GM21381 (cell line): ENCODE data around the gene GSKIP.
"Not testable (repeated sequence)": the region's sequence is repeated elsewhere in the genome, so short reads cannot be mapped to it uniquely, and the experiment has no call there.

ENCODE experiments used
- ATAC-seq: cut with Tn5 transposase; IDR thresholded peaks from one replicate; pipeline ENCODE4 v1.9.1; 2021; ENCODE audit warnings: mild to moderate bottlenecking, moderate library complexity; ENCODE audit not compliant: unreplicated experiment

GSKIP gene, protein sequence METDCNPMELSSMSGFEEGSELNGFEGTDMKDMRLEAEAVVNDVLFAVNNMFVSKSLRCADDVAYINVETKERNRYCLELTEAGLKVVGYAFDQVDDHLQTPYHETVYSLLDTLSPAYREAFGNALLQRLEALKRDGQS

DNA sequence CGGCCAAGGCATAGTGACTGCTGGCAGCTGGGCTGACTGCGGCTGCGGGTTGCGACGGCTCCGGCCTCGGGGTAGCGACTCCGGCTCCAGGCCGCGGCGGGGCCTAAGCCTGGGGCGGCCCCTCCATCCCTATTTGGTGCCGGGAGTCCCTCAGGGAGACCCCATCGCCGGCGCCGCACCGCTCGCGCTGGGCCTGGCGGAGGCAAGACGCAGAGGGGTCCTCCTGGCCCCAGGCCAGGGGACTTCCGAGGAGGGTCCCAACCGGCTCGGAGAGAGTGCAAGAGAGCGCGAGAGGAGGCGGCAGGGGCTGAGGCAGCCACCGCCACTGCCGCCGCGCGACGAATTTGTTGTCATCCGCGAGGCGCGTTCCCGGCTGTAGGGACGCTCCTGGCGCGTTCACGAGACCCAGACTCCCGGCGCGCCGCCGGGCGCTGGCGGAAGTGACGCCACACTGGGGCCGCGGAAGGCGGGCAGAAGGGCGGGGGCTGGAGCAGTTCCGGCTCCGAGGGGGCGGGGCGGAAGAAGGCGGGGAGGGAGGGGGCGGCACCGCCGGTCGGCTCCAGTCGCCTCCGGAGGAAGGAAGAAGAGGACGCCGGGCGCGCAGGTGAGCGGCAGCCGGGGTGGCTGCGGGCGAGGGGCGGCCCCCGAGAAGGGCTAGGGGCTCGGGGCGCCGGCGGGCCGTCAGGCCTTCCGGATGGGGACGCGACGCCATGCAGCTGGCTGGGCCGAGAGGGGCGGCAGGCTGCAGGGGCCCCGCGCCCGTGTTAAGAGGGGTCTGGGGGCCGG is at the start of gene GSKIP, which contains the start of gene ATG2B:
GSKIP (plus strand) TSS at position 562 of the 786 bp plus-strand sequence. CDS start 18,722 bp downstream, outside the sequence.
ATG2B (minus strand) TSS at position 377 of the 786 bp plus-strand sequence; CDS start at position 12, 365 bp downstream.
- peak; percentile 68 for ATAC-seq

DNA sequence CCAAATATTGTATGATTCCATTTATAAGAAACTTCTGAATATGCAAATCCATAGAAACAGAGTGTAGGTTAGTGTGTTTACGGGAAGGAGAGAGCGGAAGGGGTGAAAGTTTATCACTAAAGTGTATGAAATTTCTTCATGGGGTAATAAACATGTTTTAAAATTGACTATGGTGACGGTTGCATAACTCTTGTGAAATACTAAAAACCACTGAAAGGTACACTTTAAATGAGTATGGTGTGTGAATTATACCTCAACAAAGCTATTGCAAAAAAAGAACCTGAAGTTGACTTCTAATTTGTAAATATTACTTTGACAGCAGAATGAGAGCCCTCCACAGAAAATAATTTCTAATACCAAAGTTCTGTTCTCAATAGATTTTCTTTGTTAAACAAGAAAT is 47.2 kb upstream of the GSKIP start:
- no peak for ATAC-seq

DNA sequence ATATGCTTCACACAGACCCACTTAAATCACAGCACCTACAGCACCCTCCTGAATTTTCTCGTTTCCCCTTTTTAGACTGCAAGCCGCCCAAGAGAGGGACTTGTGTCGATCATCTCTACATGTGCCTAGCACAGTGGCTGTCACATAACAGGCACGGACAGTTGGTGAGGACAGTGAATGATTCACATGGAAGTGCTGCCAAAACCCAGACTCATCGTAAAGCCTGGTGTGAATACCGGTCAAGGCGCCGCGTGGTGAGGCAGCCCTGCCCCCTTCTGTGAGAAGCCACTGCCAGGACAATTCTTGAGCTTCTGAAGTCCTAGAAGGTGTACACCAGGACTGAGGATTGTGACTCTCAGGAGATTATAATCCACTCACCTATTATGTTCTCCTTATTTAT is 44.5 kb upstream of the GSKIP start:
- ATAC-seq: no peak

DNA sequence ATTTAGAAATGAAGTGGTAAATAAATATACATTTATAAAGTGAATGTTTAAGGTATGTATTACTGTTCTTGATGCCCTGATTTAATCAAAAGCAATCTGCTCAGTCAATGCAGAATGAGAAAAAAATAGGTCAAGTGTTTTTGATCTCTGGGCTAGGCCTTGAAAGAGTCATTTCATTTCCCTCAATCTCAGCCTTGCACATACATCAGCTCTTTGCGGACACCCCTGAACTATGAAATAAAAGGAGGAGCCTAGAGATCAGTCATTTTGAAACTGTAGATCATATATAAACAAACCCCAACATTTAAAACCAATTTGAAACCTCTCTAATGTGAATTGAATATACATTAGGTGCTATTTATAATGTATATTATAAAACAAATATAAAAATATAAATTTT is 42.7 kb upstream of the GSKIP start:
- ATAC-seq: no peak

DNA sequence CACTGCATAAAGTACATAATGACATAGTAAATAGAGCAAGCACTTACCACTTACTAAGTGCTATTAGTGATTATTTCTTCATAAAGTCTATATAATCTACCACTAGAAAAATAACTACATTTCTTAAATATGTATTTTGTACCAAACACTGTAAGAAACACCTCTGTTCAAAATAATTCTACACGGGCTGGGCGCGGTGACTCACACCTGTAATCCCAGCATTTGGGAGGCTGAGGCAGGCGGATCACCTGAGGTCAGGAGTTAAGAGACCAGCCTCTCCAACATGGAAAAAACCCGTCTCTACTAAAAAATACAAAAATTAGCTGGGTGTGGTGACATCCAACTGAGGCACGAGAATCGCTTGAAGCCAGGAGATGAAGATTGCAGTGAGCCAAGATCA is 39.1 kb upstream of the GSKIP start:
- ATAC-seq: no peak

DNA sequence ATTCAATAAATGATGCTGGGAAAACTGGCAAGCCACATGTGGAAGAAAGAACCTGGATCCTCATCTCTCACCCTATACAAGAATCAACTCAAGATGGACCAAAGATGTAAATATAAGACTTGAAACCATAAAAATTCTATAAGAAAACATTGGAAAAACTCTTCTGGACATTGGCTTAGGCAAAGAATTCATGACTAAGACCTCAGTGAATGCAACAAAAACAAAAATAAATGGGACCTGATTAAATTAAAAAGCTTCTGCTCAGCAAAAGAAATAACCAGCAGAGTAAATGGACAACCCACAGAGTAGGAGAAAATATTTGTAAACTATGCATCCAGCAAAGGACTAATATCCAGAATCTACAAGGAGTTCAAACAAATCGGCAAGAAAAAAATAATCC is 24.8 kb upstream of the GSKIP start:
- no peak for ATAC-seq

DNA sequence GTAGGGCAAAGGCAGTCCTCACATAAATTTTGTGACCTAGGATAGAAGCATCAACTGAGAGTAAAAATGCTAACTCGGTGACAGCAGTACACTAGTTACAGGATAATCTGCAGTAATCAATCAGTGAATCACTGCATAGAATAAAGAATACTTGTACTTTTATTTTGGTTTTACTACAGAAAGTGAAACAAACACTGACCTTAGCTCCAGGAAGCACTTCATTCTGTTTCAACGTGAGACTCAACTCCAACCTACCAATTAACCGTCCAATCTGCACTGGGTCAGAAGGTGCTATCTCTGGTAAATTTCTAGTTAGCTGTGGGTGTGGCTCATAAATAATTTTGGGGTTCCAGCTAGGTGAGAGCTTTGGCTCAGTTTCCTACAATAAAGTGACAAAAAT is 22.0 kb upstream of the GSKIP start:
- no peak for ATAC-seq

DNA sequence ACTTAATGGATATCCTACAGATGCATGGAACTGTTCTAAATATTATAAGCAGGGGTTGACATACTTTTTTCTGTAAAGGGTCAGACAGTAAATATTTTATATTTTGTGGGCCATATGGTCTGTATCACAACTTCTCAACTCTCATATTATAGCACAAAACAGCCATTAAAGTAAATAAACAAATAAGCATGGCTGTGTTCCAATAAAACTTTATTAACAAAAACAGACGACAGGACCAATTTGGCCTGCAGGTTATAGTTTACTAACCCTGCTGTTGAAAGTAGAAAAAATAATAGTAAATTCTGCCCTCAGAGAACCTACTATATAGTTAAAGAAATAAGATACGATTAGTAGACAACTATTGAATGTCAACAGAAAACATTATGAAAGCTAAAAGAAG is 17.7 kb upstream of the GSKIP start:
- no peak for ATAC-seq

DNA sequence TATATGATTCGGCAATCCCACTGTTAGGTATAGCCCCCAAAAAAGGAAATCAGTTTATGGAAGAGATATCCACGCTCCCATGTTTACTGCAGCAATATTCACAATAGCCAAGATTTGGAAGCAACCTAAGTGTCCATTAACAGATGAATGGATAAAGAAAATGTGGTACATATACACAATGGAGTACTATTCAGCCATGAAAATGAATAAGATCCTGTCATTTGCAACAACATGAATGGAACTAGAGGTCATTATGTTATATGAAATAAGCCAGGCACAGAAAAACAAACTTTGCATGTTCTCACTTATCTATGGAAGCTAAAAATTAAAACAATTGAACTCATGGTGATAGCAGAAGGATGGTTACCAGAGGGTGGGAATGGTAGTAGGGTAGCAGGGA is 15.4 kb upstream of the GSKIP start:
- ATAC-seq: not testable (repeated sequence)

DNA sequence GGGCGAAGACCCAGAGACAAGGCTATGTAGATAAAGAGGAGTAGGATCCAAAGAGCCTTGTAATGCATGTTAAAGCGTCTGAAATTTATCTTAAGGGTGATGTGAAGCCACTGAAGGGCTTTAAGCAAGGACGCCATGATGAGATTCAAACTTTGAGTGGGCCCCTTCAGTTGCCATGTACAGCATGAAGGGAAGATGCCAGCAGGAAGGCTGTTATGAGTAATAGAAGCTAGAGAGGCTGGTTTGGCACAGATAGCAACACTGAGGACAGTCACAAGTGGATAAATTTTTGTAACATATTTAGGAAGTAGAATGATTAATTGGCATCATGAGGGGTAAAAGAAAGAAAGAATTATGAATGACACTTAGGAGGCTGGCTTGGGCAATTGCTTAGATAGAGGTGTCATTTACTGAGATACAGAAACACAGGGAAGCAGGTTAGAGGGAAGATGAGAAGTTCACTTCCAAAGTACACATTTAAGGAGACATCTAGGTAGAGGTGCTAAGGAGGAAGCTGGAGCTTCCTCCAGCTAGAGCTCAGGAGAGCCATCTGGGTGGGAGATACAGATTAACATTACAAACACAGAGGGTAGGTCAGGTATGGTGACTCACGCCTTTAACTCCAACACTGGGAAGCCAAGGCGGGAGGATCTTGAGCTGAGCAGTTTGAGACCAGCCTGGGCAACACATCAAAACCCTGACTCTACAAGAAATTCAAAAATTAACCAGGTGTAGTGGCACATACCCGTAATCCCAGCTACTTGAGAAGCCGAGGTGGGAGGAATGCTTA is 13.8 kb upstream of the GSKIP start:
- no peak for ATAC-seq

DNA sequence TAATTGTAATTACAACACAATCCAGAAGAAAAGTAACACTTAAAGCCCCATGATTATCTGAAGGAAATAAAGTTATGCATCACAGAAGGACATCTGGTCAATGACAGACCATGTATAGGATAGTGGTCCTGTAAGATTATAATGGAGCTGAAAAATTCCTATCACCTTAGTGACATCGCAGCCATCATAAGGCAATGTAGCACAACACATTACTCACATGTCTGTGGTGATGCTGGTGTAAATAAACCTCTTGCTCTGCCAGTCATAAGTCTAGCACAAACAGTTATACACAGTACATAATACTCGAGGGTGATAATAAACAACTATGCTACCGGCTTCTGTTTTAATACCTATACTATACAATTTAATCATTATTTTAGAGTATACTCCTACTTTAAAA is 11.3 kb upstream of the GSKIP start:
- ATAC-seq: no peak

DNA sequence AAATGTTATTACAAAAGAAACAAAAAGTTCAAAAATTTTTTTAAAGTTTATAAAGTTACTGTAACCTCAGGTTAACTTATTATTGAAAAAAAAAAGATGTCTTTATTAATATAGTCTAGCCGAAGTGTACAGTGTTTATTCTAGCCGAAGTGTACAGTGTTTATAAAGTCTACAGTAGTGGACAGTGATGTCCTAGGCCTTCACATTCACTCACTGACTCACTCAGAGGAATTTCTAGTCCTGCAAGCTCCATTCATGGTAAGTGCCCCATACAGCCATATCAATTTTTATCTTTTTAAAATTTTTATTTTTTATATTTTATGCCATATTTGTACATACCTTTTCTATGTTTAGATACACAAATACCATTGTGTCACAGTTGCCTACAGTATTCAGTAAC is 10.6 kb upstream of the GSKIP start:
- ATAC-seq: no peak

DNA sequence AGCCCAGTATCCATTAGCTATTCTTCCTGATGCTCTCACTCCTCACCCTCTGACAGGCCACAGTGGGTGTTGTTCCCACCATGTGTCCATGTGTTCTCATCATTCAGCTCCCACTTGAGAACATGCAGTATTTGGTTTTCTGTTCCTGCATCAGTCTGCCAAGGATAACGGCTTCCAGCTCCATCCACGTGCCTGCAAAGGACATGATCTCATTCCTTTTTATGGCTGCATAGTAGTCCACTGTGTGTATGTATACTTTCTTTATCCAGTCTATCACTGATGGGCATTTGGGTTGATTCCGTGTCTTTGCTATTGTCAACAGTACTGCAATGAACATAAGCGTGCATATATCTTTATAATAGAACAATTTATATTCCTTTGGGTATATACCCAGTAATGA is 9.1 kb upstream of the GSKIP start:
- no peak for ATAC-seq

DNA sequence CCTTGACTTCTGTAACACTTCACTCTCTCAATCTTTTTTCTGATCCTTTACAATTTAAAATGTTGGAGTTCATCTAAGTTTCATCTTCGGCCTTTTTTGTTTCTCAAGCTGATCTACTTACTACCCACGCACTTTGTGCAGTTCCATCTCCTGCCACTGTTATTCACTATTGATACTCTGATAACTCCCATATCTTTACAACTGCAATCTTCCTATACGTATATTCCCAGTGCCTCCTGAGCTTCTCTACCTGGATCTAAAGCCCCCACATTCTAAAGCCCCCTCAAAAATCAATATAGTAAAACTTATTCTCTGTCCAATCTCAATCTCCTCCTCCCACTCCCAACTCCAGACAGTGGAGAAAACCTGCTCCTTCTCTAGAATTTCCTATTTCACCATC is 6.1 kb upstream of the GSKIP start:
- ATAC-seq: no peak

DNA sequence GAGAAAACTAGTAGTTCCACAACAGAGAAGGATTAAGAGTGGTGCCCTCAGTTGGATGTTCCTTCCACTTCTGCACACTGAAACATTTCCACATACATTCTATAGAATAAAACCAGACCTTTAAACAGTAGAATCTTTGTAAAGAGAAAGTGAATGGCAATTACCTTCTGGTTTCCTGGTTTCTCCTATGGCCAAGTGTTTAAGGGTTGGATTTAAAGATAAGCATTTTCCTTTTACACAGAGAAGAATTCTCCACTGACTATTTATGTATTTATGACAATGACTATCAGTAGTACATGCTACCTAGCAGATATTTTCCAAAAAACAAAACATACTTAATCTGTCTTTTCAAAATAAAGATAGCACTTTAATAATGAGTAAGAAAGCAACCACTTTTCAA is 3.4 kb upstream of the GSKIP start:
- ATAC-seq: no peak

DNA sequence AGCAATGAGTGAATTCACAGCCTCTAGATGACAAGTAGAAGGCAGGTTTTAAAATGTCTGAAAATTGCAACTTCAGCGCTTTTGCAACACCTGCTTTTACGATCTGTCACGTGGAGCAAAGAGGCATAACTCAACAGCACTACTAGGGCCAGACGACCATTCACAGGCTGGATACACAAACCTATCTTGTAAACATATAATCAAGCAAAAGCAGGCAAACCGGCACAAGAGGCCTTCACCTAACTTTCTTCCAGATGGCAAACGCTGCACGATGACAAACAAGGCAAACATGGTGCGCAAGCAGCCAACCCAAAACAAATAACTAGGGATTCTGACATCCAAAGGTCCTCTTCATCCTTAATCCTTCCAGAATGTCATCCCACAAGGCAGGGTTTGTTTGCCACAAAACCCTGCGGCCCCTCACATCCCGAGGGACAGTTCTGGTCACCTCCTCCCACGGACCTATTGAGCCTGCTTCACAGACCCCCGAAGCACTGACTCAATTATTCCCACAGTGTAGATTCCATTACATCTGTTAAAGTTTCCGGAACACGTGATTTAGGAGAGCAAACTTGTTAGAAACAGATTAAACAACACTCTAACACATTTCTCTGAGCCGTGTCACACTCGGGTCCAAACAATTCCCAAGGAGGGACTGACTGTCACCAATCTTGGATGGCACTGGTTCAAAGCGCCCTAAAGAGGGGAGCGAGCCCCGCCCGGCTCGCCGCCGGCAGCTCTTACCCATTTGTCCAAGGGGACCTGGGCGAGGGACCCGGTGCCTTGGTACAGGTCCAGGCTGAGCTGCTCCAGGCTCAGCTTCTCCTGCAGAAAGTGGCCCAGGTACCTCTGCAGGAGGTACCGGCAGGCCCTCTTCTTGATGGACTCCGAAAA is 1.0 kb upstream of the GSKIP start:
- ATAC-seq: peak; percentile 17

DNA sequence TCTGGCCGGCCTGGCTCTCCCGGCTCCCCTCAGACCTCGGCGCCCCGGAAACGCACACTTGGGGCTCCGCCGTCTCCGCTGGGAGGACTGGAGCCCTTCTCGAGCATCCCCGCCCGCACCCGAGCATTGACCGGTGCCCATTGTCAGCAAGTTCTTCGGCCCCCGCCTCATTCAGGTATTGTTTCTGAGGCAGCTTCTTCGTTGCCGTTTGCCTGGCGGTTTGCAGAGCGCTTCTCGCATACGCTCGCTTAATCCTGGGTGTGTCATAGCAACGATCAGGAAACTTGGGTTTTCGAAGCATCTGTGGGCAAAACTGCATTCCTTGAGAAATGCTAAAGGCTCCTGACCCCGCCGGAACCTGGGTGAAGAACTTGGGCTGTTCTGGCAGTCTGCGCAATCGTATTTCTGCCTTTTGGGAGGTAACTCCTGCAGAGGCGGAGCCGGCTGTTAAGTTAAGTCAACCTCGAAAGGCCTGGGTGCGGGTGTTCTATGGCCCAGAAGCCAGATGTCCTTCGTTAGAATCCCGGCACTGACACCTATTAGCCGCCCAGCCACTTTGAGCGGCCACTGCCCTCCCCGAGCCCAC is 518 bp downstream of the GSKIP start:
- peak; percentile 19 for ATAC-seq

DNA sequence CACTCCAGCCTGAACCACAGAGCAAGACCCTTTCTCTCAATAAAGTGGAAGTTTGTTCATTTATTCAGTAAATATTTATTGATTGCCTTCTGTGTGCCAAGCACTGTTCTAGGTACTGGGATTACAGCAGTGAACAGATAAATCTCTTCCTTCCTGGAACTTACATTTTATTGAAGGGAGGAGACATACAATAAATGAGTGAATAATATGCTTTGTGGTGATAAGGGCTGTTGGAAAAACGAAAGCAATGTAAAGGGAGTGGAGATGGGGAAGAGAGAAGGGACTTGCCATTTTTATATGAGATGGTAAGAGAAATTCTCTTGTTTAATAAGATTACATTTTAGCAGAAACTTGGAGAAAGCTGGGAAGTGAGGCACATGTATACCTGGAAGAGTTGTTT is 1.6 kb downstream of the GSKIP start:
- ATAC-seq: no peak

DNA sequence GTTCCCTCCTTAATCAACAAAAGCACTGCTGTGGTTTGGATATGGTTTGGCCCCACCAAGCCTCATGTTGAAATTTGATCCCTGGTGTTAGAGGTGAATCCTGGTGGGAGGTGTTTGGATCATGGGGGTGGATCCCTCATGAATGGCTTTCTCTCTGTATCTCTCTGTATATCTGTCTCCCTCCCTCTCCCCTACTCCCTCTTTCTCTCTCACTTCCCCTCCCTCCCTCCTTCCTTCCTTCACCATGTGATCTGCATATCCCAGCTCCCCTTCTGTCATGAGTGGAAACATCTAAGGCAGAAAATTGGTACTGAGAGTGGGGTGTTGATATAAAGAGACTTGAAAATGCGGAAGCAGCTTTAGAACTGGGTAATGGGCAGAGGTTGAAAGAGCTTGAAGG is 5.2 kb downstream of the GSKIP start:
- ATAC-seq: no peak

DNA sequence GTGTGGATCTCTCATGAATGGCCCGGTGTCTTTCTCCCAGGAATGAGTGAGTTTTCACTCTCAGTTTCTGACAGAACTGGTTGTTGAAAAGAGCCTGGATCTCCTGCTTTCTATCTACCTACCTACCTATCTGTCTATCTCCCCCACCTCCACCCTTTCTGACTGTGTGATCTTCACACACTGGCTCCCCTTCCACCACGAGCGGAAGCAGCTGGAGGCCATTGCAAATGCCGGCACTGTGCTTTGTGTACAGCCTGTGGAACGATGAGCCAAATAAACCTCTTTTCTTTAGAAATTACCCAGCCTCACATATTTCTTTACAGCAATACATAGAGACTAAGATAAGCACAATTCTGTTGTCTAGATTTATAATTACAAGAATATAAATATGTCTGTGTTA is 7.2 kb downstream of the GSKIP start:
- no peak for ATAC-seq

DNA sequence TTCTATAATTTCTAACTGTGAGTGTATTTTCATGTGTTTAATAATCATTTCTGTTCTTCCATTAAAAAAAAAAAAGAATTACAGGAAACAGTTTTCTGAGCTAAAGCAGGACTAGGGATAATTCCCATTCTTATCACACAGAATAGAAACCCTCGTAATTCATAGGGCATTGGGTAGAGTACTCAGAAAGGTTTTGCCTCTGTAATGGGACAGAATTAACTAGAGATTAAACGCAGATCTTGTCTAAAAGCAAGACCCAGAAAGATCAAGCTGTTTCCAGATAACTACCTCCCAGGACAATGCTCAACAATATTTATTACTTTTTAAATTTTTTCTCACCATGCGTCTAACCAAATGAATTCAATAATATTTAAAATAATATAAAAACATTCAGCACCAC is 10.2 kb downstream of the GSKIP start:
- ATAC-seq: no peak
